HG03565 (cell line): ENCODE measurements around the gene SPPL2B.
"Not testable (repeated sequence)": the region's sequence is repeated elsewhere in the genome, so short reads cannot be mapped to it uniquely, and the experiment has no call there.

Source experiments
- ATAC-seq: cut with Tn5 transposase; IDR thresholded peaks from one replicate; pipeline ENCODE4 v1.9.1; 2021; ENCODE audit warnings: mild to moderate bottlenecking, moderate library complexity; ENCODE audit not compliant: unreplicated experiment

Gene SPPL2B

GRCh38 chr19:2336528-2337328, 8.2 kb downstream of the SPPL2B start:
- no peak for ATAC-seq

GRCh38 chr19:2337329-2337707, 8.8 kb downstream of the SPPL2B start:
- no peak for ATAC-seq

GRCh38 chr19:2338055-2338615, 9.7 kb downstream of the SPPL2B start:
- no peak for ATAC-seq

DNA sequence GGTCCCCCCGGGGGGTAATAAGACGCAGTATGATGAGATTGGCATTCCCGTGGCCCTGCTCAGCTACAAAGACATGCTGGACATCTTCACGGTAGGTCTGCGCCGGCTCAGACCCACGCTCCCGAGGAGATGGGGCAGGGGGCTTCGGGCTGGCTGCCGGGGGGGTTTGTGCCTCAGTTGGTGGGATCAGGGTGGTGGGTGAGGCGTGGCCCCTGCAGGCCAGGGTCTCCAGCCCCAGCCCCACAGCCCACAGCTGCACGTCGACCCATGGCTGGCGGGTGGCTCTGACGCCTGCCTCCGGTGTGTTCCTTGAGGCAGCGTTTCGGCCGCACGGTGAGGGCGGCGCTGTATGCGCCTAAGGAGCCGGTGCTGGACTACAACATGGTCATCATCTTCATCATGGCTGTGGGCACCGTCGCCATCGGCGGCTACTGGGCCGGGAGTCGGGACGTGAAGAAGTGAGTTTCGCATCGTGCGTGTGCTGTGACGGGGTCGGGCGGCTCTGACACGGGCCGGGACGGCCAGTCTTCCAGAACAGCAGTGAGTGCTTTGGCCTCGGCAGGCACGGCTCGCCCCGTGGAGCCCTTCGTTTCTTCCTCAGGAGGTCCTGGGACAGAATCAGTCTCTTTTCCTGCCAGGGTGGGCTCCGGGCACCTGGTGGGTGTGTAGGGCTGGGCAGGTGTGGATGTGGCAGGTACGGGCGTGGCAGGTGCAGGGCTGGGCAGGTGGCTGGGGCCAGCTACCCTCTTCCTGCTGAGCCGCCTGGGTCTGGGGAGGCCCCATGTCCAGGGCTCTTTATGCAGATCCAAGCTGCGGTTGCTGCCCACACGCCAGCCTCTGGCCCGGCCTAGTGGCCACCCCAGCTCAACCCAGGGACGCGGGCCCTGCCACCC, 10.5 kb downstream of the SPPL2B start:
- no peak for ATAC-seq

- no peak for ATAC-seq
These were observed 11.3 kb downstream of the SPPL2B start for GRCh38 chr19:2339644-2340310.

DNA sequence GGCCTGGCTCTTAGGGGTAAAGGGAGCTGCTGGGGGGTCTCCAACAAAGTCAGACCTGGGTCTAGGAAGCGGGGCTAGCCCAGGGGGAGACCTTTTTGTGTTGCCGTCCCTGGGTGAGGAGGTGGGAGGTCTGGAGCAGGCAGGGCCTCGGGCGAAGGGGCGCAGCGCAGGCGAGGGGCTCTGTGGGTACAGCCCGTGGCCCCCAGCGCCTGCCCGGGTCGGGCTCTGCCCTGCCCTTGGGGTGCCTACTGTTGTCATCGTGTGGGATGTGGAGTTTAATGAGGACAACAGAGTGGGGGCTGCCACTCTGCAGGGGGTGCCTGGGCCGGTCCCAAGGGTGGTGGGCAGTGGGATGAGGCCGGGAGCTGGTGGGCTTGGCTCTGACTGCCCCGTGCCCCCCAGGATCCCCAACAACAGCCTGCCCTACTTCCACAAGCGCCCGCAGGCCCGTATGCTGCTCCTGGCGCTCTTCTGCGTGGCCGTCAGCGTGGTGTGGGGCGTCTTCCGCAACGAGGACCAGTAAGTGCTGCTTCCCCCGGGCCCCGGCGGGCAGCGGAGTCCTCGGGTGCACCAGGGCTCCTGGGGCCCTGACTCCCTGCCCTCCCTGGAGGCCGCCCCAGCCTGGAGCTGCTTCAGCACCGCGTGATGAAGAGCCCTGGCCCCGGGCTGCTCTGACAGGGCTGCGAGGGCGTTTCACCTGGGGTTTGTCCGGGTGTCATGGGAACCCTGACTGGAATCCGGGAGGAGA, 12.2 kb downstream of the SPPL2B start:
- no peak for ATAC-seq

DNA sequence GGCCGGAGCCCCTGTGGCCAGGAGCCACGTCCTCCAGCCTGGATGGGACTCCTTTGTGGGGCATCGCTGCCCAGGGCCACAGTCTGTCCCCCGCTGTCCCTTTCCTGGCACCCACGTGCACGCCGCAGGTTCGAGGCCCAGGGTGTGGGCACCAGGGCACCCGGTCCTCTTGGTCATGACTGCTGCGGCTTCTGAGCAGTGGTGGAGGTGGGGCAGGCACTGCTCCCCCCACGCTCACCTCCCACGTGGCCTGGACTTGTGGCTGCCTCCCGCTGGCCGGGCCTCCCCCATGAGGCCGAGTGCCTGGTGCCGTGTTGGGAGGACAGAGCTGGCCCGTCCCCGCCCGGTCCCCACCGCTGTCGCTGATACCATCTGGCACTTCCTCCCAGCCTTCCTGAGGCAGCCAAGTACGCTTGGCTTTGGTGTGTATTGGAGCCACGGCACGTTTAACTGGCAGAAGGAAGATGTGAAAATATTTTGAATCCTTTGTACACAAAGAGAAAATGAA, 12.8 kb downstream of the SPPL2B start:
- ATAC-seq, result no peak

GRCh38 chr19:2341982-2342381, 13.5 kb downstream of the SPPL2B start:
- no peak for ATAC-seq

DNA sequence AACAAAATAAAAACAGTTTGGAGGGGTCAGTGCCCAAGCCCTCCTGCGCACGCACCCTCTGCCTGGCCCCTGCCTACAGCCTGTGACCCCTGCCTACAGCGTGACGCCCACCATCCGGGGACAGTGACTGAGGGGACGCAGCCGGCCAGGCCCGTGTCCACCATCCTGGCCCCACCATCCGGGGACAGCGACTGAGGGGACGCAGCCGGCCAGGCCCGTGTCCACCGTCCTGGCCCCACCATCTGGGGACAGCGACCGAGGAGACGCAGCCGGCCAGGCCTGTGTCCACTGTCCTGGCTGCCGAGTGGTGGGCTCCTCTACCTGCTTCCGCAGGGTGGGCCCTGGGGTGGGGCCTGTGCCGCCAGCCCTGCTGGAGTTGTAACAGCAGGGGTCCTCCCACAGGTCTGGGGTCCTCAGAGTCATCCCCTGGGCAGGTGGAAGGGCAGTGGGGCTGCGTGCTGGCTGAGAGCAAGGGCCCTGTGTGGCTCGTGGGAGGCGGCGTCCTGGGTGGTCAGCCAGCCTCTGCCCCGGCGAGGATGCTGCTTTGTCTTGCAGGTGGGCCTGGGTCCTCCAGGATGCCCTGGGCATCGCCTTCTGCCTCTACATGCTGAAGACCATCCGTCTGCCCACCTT, 14.3 kb downstream of the SPPL2B start:
- ATAC-seq, result no peak

DNA sequence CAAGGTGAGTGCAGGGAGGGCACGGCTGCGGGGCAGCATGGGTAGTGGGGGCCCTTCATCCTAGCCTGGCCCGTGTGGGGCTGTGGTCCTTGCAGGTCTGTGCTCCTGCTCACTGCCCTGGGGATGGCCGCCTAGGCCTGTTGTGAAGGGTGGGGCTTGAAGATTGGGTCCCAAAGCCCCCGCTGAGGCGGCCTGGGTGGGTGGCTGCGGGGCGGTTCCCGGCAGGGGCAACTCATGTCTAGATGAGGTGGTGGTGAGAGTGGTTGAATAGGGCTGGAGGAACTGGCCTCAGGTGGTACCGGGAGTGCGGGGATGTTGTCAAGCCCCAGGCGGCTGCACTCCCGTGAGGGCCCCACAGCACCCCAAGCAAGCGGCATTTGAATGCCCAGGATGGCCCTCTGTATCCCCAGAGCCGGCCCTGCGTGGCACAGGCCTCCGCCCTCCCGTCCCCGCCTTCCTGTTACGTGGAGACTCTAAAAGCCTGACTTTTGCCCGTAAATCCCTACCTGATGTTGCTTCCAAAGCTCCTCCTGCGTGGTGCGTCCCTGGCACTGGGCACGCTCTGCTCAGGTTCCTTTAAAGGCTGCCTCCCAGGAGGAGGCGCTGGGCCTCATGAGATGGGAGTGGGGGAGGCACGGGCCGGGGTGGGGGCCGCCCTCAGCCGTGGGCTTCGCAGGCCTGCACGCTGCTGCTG, 15.0 kb downstream of the SPPL2B start:
- ATAC-seq, result no peak

- no peak for ATAC-seq
These were observed 15.9 kb downstream of the SPPL2B start for GRCh38 chr19:2344381-2344870.

DNA sequence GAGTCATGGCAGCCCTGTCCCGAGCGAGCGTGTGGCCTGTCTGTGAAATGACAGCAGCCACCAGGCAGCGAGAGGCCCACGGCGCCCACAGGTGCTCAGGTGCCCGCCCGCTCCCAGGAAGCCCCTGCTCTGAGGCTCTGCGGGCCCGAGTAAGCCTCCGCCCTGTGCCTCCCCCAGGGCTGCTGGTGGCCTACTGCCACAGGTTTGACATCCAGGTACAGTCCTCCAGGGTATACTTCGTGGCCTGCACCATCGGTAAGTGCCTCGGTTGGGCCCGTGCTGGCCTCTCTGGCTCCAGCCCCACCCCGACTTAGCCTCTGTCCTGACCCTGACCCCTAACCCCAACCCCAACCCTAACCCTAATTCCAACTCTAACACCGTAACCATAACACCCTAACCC, 16.6 kb downstream of the SPPL2B start:
- ATAC-seq, result no peak

DNA sequence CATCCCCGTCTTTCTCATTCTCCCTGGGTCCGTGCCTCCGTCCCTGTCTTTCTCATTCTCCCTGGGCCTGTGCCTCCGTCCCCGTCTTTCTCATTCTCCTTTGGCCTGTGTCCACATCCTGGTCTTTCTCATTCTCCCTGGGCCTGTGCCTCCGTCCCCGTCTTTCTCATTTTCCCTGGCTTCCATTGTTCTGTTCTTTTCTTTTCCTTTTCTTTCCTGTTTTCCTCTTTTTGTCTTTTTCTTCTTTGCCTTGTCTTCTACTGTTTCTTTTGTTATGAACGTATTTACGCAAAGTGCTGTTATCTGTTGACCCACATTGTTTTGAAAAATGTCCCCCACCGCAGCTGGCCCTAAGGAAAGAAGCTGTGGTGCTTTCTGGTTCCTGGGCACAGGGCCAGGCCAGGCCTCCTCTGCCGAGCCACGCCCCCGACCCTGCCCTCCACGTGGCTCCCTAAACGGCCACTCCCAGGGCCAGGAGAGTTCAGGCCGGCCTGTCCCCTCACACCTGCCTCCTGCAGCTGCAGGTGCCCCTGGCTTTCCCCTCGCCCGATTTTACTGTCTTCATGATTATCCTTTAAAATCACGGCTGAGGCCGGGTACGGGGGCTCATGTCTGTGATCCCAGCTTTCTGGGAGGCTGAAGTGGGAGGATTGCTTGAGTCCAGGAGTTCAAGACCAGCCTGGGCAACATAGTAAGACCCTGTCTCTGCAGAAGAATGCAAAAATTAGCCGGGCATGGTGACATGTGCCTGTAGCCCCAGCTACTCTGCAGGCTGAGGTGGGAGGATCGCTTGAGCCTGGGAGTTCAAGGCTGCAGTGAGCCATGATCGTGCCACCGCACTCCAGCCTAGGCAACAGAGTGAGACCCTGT, 17.5 kb downstream of the SPPL2B start:
- ATAC-seq, result no peak

DNA sequence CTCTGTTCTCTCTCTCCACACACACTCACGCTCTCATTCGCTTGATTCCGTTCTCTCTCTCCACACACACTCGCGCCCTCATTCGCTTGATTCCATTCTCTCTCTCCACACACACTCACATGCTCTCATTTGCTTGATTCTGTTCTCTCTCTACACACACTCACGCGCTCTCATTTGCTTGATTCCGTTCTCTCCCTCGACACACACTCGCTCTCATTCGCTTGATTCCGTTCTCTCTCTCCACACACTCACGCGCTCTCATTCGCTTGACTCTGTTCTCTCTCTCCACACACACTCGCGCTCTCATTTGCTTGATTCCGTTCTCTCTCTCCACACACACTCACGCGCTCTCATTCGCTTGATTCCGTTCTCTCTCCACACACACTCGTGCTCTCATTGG, 21.3 kb downstream of the SPPL2B start:
- not testable (repeated sequence) for ATAC-seq

DNA sequence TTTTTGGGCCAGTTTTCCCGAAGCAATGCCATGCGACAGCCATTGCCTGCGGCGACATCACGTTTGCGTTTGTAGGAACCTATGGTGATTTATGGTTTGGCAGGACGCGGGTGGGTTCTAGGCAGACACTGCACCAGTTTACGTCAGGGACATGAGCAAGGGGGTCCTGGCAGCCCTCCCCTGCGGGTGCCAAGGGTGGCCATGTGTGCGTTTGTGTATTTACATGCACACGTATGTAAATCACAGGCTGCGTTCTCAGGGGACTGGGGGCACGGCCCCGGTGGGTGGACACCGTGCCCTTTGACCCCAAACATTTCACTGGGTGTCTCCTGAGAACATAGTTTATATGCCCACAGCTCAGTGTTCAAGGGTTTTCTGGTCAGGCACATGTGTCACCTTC, 22.2 kb downstream of the SPPL2B start:
- ATAC-seq, result no peak

GRCh38 chr19:2351591-2351990, 23.1 kb downstream of the SPPL2B start:
- no peak for ATAC-seq

- no peak for ATAC-seq
These were observed 23.6 kb downstream of the SPPL2B start for GRCh38 chr19:2352121-2352520.
